Measurements from ENCODE around the gene RIMS4.

RIMS4 gene

DNA sequence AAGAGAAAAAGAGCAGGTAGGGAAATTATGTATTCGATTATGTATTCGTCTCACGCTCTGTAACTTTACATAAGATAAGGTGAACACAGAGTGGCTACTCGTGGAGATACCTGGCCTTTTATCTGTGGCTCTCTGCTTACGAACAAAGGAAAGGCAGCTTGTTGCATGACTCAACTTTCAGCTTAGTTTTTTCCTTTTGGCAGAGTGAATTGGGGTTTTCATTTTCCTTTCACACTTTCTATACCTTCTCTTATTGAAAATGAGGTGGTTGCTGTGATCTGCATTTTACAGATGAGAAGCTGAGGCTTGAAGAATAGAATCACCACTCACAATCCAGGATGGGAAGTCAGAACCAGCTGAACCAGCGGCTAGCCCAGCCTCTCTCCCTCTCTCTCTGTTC is 78.0 kb downstream of the RIMS4 start:
- no peaks in the 10 kb centered on the region for H3K4me1 ChIP-seq
- H3K9me3 ChIP-seq (ENCODE audit: control insufficient read depth, low read length), result no peaks in the 10 kb centered on the region
- TF ChIP-seq, protein P1, sequence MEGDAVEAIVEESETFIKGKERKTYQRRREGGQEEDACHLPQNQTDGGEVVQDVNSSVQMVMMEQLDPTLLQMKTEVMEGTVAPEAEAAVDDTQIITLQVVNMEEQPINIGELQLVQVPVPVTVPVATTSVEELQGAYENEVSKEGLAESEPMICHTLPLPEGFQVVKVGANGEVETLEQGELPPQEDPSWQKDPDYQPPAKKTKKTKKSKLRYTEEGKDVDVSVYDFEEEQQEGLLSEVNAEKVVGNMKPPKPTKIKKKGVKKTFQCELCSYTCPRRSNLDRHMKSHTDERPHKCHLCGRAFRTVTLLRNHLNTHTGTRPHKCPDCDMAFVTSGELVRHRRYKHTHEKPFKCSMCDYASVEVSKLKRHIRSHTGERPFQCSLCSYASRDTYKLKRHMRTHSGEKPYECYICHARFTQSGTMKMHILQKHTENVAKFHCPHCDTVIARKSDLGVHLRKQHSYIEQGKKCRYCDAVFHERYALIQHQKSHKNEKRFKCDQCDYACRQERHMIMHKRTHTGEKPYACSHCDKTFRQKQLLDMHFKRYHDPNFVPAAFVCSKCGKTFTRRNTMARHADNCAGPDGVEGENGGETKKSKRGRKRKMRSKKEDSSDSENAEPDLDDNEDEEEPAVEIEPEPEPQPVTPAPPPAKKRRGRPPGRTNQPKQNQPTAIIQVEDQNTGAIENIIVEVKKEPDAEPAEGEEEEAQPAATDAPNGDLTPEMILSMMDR (IDR thresholded peaks at IDR 0.05), result no peak
- no peak overlapping the region for H3K4me2 ChIP-seq (ENCODE audit: low read length)
- H3K9ac ChIP-seq, result no peak overlapping the region
- no peak overlapping the region for H2AFZ ChIP-seq
- no peaks in the 10 kb centered on the region for H3K36me3 ChIP-seq (ENCODE audit: control insufficient read depth, insufficient read depth, low read length)
- H3K27ac ChIP-seq, result no peak overlapping the region
- H3K27me3 ChIP-seq (ENCODE audit: control insufficient read depth, insufficient read depth, low read length), result no peaks in the 10 kb centered on the region
- H3K79me2 ChIP-seq, result no peaks in the 10 kb centered on the region
- no peak overlapping the region for H3K4me3 ChIP-seq (ENCODE audit: low read depth, low read length)

DNA sequence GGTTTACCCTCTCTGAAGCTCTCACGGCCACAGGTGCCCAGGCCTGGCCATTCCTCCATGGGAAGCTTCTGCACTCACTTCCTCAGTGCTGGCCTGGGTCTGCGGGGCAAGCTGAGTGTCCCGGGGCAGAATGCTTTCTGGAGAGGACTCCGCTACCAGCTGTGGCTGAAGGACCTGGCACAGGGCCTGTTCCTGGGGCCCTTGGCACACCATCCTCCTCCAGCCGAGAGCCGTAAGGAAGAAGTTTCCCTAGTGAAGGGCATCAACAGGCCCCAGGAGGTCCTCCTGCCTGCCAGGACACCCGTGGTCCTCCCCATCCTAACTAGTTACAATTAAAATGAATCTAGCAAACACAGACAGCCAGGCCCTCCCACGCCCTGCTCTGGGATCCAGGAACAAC is 78.7 kb downstream of the RIMS4 start:
- TF ChIP-seq, protein P1 (IDR thresholded peaks at IDR 0.05), result no peak
- Histone ChIP-seq H3K4me3 (ENCODE audit: low read depth, low read length) (no peak overlapping the region), H3K9ac (no peak overlapping the region), H3K27me3 (ENCODE audit: control insufficient read depth, insufficient read depth, low read length) (no peaks in the 10 kb centered on the region), H2AFZ (no peak overlapping the region), H3K4me1 (no peaks in the 10 kb centered on the region), H3K36me3 (ENCODE audit: control insufficient read depth, insufficient read depth, low read length) (no peaks in the 10 kb centered on the region), H3K4me2 (ENCODE audit: low read length) (no peak overlapping the region), H3K27ac (no peak overlapping the region), H3K79me2 (no peaks in the 10 kb centered on the region), H3K9me3 (ENCODE audit: control insufficient read depth, low read length) (no peaks in the 10 kb centered on the region)

DNA sequence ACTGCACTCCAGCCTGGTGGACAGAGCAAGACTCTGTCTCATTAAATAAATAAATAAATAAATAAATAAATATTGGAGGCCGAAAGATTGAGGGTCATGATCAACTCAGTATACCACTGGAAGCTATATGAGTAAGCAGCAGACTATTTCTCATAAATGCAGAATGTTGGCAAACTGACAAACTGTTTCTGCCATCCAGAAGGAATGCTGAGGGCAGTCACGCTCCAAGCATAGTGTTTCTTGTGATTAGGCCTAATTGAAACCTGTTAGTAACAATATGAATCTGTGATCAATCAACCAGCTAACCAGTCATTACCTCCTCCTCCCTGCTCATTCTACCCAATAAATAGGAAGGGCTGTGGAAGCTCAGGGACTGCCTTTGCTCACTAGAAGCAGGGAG is 79.9 kb downstream of the RIMS4 start:
- TF ChIP-seq, protein P1 (IDR thresholded peaks at IDR 0.05), result no peak
- H3K79me2 ChIP-seq, result no peaks in the 10 kb centered on the region
- H3K9ac ChIP-seq, result no peak overlapping the region
- no peak overlapping the region for H2AFZ ChIP-seq
- no peaks in the 10 kb centered on the region for H3K4me1 ChIP-seq
- no peak overlapping the region for H3K4me2 ChIP-seq (ENCODE audit: low read length)
- H3K27me3 ChIP-seq (ENCODE audit: control insufficient read depth, insufficient read depth, low read length), result no peaks in the 10 kb centered on the region
- H3K27ac ChIP-seq, result no peak overlapping the region
- no peak overlapping the region for H3K4me3 ChIP-seq (ENCODE audit: low read depth, low read length)
- H3K36me3 ChIP-seq (ENCODE audit: control insufficient read depth, insufficient read depth, low read length), result no peaks in the 10 kb centered on the region
- no peaks in the 10 kb centered on the region for H3K9me3 ChIP-seq (ENCODE audit: control insufficient read depth, low read length)

DNA sequence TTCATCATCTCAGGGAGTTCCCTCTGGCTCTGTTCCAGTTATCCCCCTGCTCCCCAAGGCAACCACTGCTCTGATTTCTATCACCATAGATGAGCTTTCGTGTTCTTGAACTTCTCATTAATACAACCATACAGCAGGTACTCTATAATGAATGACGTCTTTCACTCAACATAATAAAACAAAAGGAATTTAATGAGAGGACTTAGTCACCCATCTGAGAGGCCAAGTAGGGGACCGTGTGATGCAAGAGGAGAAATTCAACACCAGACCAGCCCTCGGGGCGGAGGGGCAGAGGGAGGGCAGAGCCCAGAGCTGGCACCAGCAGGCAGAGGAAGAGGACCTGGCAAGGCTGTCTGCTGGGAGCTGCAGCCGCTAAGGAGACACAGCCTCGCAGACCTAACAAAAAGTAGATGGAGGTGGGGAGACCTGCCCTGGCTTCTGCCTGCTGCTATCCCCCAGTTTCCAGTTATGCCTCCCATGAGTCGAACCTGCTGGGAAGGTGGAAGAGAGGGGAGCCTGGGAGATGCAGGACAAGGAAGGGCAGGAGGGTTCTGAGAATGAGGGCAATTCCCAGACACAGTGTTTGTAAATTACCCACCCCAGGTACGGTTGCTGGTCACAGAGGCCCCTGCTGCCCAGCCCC is 81.4 kb downstream of the RIMS4 start:
- TF ChIP-seq, protein P1 (IDR thresholded peaks at IDR 0.05), result no peak

DNA sequence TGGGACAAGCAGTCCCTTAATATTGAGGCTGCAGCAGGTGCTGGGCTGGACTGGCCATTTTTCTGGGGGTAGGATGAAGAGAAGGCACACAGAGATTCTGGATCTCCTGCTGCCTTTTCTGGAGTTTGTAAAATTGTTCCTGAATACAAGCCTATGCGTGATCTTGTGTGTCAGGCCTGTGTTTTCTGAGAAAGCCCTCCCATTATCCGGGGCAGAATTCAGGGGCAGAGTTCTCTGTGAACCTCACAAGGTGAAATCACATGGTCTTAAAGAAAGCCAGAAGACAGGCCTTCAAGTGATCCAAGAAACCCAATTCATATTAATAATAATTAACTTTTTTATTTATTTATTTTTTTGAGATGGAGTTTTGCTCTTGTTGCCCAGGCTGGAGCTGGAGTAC is 82.7 kb downstream of the RIMS4 start:
- Histone ChIP-seq H2AFZ (no peak overlapping the region), H3K27me3 (ENCODE audit: control insufficient read depth, insufficient read depth, low read length) (no peaks in the 10 kb centered on the region), H3K4me2 (ENCODE audit: low read length) (no peak overlapping the region), H3K27ac (no peak overlapping the region), H3K4me3 (ENCODE audit: low read depth, low read length) (no peak overlapping the region), H3K79me2 (no peaks in the 10 kb centered on the region), H3K9ac (no peak overlapping the region), H3K4me1 (no peaks in the 10 kb centered on the region), H3K9me3 (ENCODE audit: control insufficient read depth, low read length) (no peaks in the 10 kb centered on the region), H3K36me3 (ENCODE audit: control insufficient read depth, insufficient read depth, low read length) (no peaks in the 10 kb centered on the region)
- TF ChIP-seq, protein P1 (IDR thresholded peaks at IDR 0.05), result no peak

More for the DNA sequence above, 81.4 kb downstream of the RIMS4 start:
- Histone ChIP-seq H3K9ac (no peak overlapping the region), H3K4me3 (ENCODE audit: low read depth, low read length) (no peak overlapping the region), H3K9me3 (ENCODE audit: control insufficient read depth, low read length) (no peaks in the 10 kb centered on the region), H2AFZ (no peak overlapping the region), H3K36me3 (ENCODE audit: control insufficient read depth, insufficient read depth, low read length) (no peaks in the 10 kb centered on the region), H3K4me1 (no peaks in the 10 kb centered on the region), H3K4me2 (ENCODE audit: low read length) (no peak overlapping the region), H3K79me2 (no peaks in the 10 kb centered on the region), H3K27ac (no peak overlapping the region), H3K27me3 (ENCODE audit: control insufficient read depth, insufficient read depth, low read length) (no peaks in the 10 kb centered on the region)

Data from parathyroid adenoma (tissue), 2 donors.